ENCODE data around the gene NBAS.

- TF ChIP-seq CTCF (IDR thresholded peaks at IDR 0.05) (no peak), POLR2AphosphoS5 (IDR thresholded peaks at IDR 0.05; ENCODE audit: insufficient read depth in 1 of 2, low read depth in 1 of 2) (no peak), POLR2A (IDR thresholded peaks at IDR 0.05) (no peak)
Observed at GRCh38 chr2:15412779-15413178, 148.4 kb downstream of the NBAS start.
